Measurements from ENCODE around the gene SEC61B.

- TF ChIP-seq CTCF (IDR thresholded peaks at IDR 0.05): no peak
- TF ChIP-seq POLR2A (IDR thresholded peaks at IDR 0.05): no peak
Measured at GRCh38 chr9:99178912-99179872, 42.9 kb upstream of the SEC61B start.
